Mammary epithelial cell (primary cell): ENCODE results near the gene KCNJ18.
"Not testable (repeated sequence)": the region's sequence is repeated elsewhere in the genome, so short reads cannot be mapped to it uniquely, and the experiment has no call there.

ENCODE experiments used
- CTCF ChIP-seq, 2 donors: IDR thresholded peaks in 1 of 2; conservative IDR thresholded peaks in 1 of 2; 2 replicates each; pipeline ENCODE4 v1.5.1; 2011 to 2012; ENCODE audit warnings: inconsistent platforms in 2 of 2, low read length in 2 of 2, mild to moderate bottlenecking in 2 of 2, control low read depth in 1 of 2, low read depth in 1 of 2; ENCODE audit not compliant: insufficient read depth in 1 of 2; ENCODE audit errors: extremely low read depth in 1 of 2
- EZH2 ChIP-seq: IDR thresholded peaks from 2 replicates; pipeline ENCODE4 v1.6.1; 2012; ENCODE audit warnings: low read length, inconsistent platforms, borderline replicate concordance

- TF ChIP-seq CTCF (conservative IDR thresholded peaks at IDR 0.05 in 1 of 2, IDR thresholded peaks at IDR 0.05 in 1 of 2; ENCODE audit: extremely low read depth in 1 of 2, insufficient read depth in 1 of 2, low read depth in 1 of 2, low read length in 2 of 2); EZH2: not testable (repeated sequence)
These were observed 55.0 kb downstream of the KCNJ18 start for GRCh38 chr17:21747195-21747915.
